Right forelimb (tissue), 1 donor: ENCODE measurements around the gene PUM1.
"Not testable (repeated sequence)": the region's sequence is repeated elsewhere in the genome, so short reads cannot be mapped to it uniquely, and the experiment has no call there.

Experiments used
- DNase-seq: peaks from one replicate; pipeline ENCODE4 v3.0.0-alpha.2; 2018

The PUM1 gene, protein sequence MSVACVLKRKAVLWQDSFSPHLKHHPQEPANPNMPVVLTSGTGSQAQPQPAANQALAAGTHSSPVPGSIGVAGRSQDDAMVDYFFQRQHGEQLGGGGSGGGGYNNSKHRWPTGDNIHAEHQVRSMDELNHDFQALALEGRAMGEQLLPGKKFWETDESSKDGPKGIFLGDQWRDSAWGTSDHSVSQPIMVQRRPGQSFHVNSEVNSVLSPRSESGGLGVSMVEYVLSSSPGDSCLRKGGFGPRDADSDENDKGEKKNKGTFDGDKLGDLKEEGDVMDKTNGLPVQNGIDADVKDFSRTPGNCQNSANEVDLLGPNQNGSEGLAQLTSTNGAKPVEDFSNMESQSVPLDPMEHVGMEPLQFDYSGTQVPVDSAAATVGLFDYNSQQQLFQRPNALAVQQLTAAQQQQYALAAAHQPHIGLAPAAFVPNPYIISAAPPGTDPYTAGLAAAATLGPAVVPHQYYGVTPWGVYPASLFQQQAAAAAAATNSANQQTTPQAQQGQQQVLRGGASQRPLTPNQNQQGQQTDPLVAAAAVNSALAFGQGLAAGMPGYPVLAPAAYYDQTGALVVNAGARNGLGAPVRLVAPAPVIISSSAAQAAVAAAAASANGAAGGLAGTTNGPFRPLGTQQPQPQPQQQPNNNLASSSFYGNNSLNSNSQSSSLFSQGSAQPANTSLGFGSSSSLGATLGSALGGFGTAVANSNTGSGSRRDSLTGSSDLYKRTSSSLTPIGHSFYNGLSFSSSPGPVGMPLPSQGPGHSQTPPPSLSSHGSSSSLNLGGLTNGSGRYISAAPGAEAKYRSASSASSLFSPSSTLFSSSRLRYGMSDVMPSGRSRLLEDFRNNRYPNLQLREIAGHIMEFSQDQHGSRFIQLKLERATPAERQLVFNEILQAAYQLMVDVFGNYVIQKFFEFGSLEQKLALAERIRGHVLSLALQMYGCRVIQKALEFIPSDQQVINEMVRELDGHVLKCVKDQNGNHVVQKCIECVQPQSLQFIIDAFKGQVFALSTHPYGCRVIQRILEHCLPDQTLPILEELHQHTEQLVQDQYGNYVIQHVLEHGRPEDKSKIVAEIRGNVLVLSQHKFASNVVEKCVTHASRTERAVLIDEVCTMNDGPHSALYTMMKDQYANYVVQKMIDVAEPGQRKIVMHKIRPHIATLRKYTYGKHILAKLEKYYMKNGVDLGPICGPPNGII

DNA sequence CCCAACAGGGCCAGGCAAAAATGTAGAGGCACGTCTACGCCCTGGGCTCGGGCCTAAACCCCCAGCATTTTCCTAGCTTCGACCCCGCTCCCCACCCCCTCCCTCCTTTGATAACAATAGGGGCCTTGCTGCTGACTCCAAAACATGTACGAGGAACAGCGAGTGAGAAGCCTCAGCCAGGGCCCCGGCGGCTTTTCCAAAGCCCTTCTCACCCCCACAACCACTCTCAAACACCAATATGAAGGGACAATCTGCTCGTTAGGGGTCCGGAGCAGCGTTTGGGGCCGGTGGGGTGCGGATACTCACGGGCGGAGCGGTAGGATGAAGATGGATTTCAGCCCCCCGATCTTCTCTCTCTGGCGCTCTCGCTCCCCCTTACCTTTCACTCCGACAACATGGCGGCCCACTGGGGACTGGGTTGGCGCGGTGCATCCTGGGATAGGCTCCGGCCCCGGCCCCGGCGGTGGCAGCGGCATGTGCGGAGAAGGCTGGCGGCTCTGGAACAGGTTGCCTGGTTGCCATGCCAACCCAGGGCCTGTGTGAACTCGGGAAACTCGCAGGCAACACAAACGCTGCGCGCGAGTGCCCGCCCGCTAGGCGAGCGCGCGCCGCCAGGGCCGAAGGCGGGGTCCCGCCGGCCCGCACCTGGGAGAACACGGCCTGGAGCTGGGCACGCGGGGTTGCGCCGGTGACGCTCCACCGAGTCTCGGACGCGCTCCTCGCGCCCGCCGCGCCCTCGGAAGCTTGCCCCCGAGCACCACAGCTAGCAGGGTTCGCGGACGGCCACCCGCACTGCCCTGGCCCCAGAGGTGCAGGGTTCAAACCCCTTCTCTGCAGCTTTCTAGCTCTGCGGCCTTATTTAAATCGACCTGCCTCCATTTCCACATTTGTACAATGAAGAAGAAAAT is at the start of gene PUM1:
PUM1 (minus strand) TSS at position 408 of the 908 bp plus-strand sequence. CDS start 6,151 bp downstream, outside the sequence.
- peak; percentile 98 for DNase-seq

DNA sequence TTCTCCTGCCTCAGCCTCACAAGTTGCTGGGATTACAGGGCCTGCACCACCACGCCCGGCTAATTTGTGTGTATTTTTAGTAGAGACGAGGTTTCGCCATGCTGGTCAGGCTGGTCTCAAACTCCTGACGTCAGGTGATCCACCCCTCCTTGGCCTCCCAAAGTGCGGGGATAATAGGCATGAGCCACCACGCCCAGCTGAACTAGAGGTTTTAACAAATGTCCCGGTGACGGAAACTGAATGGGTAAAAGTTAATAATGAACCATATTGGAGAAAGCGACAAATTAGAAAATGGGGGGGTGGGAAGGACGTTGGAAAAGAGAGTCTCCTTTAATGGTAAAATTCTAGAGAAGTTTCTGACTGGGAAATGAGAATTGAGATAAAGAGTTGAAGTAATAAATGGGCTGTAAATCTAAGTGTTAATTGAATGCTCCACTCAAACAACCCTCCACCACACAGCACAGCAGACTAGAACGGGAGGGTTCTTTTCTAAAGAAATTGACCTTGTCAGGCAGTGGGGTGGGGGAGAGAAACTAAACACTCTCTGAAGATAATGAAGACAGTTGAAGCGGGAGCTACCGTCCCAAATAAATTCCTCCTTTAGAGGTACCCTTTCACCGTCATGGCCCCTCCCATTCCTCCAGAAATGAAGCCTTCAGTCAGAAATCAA is 46.9 kb upstream of the PUM1 start:
- no peak for DNase-seq

DNA sequence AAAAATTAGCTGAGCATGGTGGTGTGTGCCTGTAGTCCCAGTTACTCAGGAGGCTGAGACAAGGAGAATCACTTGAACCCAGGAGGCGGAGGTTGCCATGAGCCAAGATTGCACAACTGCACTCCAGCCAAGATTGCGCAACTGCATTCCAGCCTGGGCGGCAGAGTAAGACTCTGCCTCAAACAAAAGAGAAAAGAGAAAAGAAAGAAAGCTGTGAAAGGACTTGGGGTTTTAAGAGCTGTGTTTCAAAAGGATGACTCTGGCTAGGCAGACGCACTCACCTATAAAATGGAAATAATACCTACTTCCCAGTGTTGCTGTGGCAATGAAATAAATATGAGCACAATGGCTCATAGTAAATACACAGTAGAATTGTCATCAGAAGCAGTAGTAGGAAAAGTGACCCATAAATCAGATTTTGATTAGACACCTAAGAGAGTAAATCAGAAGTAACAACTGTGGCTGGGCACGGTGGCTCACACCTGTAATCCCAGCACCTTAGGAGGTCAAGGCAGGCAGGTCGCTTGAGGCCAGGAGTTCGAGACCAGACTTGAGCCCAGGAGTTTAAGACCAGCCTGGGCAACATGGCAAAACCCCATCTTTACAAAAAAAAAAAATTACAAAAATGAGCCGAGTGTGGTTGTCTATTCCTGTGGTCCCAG is 45.9 kb upstream of the PUM1 start:
- DNase-seq: no peak

DNA sequence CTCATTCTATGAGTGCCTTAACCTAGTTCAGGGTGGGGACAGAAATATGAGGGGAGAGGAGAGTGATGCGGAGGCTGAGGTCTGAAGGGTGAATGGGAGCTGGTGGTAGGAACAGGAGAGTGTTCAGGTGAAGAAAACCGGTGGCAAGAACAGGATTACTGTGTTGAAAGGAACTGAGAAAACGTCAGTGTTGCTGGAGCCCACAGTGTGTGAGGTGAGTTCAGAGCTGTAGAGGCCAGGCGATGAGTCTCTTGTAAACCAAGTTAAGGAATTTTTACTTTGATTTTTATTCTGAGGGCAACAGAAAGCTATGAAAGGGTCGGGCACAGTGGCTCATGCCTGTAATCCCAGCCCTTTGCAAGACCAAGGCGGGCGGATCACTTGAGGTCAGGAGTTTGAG is 45.3 kb upstream of the PUM1 start:
- DNase-seq: no peak

DNA sequence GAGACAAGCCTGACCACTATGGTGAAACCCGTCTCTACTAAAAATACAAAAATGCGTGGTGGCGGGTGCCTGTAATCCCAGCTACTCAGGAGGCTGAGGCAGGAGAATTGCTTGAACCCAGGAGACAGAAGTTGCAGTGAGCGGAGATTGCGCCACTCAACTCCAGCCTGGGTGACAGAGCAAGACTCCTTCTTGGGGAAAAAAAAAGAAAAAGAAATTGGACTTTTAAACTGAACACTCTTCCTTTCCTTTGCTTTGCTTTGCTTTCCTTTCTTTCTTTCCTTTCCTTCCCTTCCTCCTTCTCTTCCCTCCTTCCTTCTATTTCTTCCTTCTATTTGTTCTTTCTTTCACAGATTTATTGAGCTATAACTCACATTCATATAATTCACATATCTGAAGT is 43.3 kb upstream of the PUM1 start:
- no peak for DNase-seq

DNA sequence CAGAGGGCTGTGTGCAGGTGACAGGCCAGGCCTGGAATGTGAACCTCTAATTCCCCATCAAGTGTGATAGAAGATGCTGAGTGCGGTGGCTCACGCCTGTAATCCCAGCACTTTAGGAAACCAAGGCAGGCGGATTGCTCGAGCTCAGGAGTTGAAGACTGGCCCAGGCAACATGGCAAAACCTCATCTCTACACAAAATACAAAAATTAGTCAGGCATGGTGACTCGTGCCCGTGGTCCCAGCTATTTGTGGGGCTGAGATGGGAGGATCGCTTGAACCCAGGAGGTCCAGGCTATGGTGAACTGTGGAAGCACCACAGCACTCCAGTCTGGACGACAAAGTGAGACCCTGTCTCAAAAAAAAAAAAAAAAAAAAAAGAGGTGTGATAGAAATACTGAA is 40.1 kb upstream of the PUM1 start:
- no peak for DNase-seq

DNA sequence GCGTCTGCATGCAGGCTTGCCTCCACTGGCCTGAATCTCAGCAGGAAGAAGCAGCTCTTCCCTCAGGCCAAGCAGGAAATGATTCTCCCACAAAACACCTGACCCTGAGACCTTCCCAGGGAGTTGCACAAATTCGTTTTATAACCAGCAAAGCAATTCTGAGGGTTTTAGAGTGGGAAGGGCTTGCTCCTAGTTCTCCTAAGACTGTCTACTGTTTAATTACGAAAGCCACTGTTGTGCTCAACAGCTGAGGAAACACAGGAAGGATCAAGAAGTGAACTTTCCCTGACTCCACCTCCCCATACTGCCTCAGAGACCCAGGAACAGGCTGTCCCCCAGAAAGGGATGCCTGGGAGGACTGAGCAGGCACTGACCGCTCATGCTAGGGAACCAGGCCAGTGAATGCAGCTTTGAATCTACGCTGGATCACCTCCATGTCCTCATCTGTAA is 37.0 kb upstream of the PUM1 start:
- no peak for DNase-seq

DNA sequence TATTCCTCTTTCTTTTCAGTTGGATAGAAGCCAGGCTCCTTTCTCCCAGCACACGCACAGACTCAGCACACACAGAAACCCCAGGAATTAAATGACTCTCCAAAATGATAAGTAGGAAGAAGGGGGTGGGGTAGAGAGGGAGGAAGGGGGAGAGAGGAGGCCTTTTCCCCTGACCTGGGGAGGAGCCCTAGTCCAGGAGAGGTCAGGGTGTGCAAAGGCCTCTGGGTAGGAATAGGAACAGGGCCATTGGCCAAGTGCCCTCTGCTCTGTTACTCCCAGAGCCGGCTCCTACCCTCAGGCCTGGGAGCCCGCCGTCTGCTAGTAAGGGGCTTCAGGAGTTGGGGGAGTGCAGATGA is 35.6 kb upstream of the PUM1 start:
- DNase-seq: no peak

DNA sequence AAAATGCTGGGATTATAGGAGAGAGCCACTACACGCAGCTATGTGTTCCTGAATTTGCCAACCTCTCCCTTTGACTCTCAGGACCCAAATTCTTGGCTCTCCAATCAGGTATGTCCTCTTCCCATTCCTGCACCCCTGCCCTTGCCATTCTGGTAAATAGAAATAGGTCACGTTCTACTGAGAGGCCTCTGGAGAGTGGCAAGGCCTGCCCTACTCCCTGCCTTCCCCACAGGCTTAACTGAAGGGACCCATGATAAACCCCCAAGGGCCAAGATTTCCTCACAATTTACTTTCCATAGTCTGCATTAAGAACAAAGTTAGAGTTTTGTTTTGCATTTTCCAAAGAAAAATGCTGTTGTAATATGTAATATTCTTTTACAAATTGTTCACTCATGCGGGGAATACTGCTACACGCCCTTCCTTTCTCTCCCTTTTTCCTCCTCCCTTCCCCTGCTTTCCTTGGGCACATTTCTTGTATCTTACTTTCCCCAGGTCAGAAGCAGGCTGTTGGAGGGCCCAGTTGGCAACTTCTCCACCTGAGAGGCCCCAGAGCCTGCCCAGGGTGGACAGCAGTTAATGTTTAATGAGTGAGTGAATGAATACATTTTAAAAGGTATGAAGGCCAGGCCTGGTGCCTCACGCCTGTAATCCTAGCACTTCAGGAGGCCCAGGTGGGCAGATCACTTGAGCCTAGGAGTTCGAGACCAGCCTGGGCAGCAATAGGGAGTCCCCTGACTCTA is 33.9 kb upstream of the PUM1 start:
- no peak for DNase-seq

DNA sequence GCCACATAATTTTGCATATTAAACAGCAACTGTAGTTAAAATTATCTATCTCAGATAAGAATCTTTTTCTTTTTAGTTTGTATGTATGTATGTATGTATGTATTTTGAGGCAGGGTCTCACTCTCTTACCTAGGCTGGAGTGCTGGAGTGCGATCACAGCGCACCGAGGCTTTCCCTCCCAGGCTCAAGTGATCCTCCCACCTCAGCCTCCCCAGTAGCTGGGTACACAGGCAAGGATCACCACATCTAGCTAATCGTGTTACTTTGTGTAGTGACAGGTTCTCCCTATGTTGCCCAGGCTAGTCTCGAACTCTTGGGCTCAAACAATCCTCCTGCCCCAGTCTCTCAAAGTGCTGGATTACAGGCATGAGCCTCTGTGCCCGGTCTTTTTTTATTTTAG is 30.5 kb upstream of the PUM1 start:
- no peak for DNase-seq

DNA sequence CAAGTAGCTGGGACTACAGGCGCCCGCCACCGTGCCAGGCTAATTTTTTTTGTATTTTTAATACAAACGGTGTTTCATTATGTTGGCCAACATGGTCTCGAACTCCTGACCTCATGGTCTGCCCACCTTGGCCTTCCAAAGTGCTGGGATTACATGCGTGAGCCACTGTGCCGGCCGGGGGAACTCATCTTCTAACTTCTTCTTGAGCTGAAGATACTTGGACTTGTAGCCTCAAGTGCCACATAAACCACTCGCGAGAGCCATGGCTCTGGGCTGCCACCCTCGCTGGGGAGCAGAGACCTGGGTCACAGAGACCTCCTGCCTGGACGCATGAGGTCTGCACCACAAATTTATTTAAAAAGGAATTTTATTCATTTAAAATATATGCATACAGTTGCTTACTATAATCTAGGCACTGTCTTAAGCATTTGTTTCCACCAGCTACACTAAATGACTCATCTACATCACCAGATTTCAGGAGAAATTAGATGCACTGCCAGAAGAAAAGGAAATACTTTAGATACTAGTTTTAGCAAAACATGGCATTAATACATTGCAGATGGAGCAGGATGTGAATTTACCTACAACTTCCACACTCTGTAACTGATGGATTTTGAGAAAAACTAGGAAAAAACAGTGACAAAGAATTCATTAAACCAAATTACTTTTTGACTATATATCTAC is 29.9 kb upstream of the PUM1 start:
- DNase-seq: no peak

DNA sequence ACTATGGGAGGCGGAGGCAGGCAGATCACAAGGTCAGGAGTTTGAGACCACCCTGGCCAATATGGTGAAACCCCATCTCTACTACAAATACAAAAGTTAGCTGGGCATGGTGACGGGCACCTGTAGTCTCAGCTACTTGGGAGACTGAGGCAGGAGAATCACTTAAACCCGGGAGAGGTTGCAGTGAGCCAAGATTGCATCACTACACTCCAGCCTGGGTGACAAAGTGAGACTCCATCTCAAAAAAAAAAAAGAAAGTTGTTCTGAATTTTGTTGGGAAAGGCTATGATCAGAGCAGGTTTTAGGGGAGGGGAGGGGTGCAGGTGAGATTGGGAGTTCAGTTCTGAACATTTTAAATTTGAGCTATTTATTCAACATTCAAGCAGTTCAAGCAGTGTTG is 22.6 kb upstream of the PUM1 start:
- DNase-seq: not testable (repeated sequence)

DNA sequence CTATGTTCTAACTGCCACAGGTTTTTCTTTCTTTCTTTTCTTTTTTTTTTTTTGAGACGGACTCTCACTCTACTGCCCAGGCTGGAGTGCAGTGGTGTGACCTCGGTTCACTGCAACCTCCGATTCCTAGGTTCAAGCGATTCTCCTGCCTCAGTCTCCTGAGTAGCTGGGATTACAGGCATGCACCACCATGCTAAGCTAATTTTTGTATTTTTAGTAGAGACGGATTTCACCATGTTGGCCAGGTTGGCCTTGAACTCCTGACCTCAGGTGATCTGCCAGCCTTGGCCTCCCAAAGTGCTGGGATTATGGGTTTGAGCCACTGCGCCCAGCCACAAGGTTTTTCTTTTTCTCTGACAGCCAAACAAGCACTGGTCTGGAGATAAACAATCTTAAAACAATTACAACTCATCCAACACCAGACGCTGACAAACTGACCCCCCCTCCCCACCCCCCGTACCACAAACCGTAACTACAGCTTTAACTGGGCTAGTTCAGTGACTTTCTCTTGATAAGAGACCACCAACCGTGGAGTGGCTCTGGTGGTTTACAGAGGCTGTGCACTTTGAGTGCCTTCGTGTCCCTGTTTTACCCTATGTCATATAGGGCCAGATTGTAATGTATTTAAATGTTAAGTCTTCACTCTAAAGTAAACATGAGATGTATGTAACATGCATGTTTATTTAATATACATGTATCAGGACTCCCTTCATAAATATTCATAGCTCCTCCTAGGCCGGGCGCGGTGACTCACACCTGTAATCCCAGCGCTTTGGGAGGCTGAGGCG is 19.5 kb upstream of the PUM1 start:
- DNase-seq: no peak

DNA sequence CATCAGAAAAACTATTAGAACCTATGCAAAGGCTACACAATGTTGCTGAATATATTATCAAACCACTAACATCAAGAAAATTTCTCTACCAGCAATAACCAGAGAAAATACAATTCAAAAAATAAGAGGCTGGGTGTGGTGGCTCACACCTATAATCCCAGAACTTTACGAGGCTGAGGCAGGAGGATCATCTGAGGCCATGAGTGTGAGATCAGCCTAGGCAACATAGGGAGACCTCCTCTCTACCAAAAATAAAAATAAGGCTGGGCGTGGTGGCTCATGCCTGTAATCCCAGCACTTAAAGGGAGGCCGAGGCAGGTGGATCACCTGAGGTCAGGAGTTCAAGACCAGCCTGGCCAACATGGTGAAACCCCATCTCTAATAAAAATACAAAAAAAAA is 16.9 kb upstream of the PUM1 start:
- DNase-seq: no peak

DNA sequence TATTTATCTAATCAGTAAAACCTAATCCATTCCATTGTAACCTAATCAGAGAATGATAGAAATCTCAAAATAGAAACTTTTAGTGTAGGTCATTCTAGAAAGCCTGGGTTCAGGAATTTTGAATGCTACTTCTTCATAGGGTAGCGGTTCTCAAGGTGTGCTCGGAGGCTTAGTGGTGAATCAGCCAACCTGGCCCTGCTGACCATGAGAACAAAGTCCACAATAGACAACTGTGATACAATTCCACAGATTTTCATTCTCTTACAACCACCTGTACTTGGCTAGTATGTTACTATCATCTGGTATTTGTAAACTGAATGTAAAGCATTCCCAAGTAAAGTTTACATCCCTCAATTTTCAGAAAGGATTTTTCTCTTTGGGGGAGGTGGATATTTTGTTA is 7.5 kb upstream of the PUM1 start:
- DNase-seq: no peak

DNA sequence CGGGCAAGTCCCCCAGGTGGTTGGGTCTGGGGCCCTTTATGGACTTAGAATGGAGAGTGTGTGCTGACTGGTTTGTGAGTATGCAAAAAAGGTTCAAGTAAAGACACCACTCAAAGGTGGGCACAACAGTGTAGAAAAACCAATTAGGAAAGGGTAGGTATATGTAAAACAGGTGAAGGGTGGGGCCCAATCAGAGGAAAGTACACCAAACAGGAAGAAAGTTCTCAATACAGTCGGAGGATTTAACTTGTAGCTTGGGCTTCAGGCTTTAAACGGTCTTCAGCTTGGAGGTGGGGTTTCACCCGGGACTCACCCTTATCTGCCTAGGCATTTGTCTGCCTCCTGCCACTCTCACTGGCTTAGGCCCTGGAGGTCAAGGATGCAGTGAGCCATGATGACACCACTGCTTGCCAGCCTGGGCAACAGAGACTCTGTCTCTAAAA is 6.8 kb upstream of the PUM1 start:
- DNase-seq: no peak

DNA sequence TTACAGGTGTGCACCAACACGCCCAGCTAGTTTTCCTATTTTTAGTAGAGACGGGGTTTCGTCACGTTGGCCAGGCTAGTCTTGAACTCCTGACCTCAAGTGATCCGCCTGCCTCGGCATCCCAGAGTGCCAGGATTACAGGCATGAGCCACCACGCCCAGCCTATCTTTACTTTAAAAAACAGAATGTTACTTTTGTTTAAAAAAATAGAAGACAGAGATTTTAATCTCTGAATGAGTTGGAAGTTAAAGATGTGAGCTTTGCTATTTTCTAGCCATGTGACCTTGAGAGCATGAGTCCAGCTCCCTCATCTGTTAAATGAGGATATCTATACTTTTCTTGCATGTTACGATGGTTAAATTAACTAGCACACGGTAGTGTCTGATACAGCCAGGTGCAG is 3.9 kb upstream of the PUM1 start:
- DNase-seq: no peak

DNA sequence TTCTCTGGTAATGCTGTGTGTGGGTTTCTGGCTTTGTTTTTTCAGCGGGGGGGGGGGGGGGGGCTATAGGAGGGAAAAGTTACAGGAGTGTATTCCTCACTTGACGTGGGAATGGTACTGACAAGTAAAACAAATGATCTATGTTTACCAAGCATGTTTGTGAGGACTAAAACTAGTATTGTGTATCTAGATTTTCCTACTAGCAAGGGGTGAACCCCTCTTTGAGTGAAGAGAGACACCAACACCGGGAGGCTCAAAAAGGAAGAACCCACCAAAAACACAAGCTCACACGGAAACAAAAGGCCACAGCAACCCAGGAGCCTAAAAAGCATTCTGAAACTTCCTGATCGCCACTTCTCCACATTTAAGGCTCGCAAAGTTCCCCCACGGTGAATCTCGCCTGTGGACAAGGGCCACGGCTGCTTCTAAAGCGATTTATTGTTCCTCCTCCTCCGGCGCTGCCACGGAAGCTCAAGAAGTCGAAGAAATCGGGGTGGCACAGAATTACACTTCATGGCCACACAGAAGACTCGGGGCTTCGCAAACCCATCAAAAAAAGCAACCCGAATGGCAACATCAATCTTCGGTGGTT is 703 bp downstream of the PUM1 start:
- no peak for DNase-seq
